H9 (cell line): ENCODE measurements around the gene BPIFB1. TPM values are rescaled to one million over a fixed set of nuclear protein-coding genes. Genes with fewer than 3 reads are reported as not detected.

Experiments
- DNase-seq: peaks from one replicate; pipeline ENCODE4 v3.0.0-alpha.2; 2017
- H2AFZ ChIP-seq: one replicate; pipeline ENCODE4 v1.6.1; 2013; ENCODE audit warnings: mild to moderate bottlenecking, low read length, control low read depth, moderate library complexity
- H2AK5ac ChIP-seq: 2 replicates; pipeline ENCODE4 v1.6.1; 2013; ENCODE audit warnings: low read length, control low read depth, mixed read lengths; ENCODE audit not compliant: insufficient read length
- H2BK120ac ChIP-seq: one replicate; pipeline ENCODE4 v1.6.1; 2013; ENCODE audit warnings: low read depth, mild to moderate bottlenecking, low read length, control low read depth, inconsistent platforms; ENCODE audit not compliant: poor library complexity, severe bottlenecking
- H2BK12ac ChIP-seq: 2 replicates; pipeline ENCODE4 v1.6.1; 2013; ENCODE audit warnings: low read length, control low read depth, mixed read lengths, low read depth; ENCODE audit not compliant: insufficient read length
- H2BK15ac ChIP-seq: 2 replicates; pipeline ENCODE4 v1.6.1; 2013; ENCODE audit warnings: low read depth, low read length, control low read depth
- H2BK20ac ChIP-seq: one replicate; pipeline ENCODE4 v1.6.1; 2013; ENCODE audit warnings: low read depth, mild to moderate bottlenecking, low read length, control low read depth, inconsistent platforms; ENCODE audit not compliant: poor library complexity, severe bottlenecking
- H2BK5ac ChIP-seq: 2 replicates; pipeline ENCODE4 v1.6.1; 2013; ENCODE audit warnings: low read length, control low read depth, mixed read lengths; ENCODE audit not compliant: insufficient read length
- H3K14ac ChIP-seq: 2 replicates; pipeline ENCODE4 v1.6.1; 2013; ENCODE audit warnings: low read length, control low read depth; ENCODE audit not compliant: insufficient read depth
- H3K18ac ChIP-seq: 2 replicates; pipeline ENCODE4 v1.6.1; 2013; ENCODE audit warnings: low read depth, mild to moderate bottlenecking, mixed read lengths, low read length, control low read depth; ENCODE audit not compliant: insufficient read length
- H3K23ac ChIP-seq: 2 replicates; pipeline ENCODE4 v1.6.1; 2013; ENCODE audit warnings: low read length, control low read depth, mixed read lengths, low read depth; ENCODE audit not compliant: insufficient read length
- H3K23me2 ChIP-seq: 2 replicates; pipeline ENCODE4 v1.6.1; 2013; ENCODE audit warnings: low read depth, mild to moderate bottlenecking, mixed read lengths, low read length, control low read depth; ENCODE audit not compliant: insufficient read length, poor library complexity, severe bottlenecking
- H3K27ac ChIP-seq: 2 replicates; pipeline ENCODE4 v1.5.1; 2013; ENCODE audit warnings: low read length, control low read depth, mixed read lengths, low read depth; ENCODE audit not compliant: insufficient read length
- H3K27me3 ChIP-seq: 2 replicates; pipeline ENCODE4 v1.6.1; 2013; ENCODE audit warnings: low read length, control low read depth, inconsistent platforms; ENCODE audit not compliant: insufficient read depth
- H3K4ac ChIP-seq: 2 replicates; pipeline ENCODE4 v1.6.1; 2013; ENCODE audit warnings: low read depth, mild to moderate bottlenecking, control low read depth, inconsistent platforms, low read length, moderate library complexity
- H3K4me1 ChIP-seq: 2 replicates; pipeline ENCODE4 v1.6.1; 2013; ENCODE audit warnings: low read length, control low read depth, inconsistent platforms; ENCODE audit not compliant: insufficient read depth
- H3K4me2 ChIP-seq: 2 replicates; pipeline ENCODE4 v1.6.1; 2013; ENCODE audit warnings: low read length, control low read depth, mixed read lengths; ENCODE audit not compliant: insufficient read length, insufficient read depth
- H3K56ac ChIP-seq: 2 replicates; pipeline ENCODE4 v1.6.1; 2013; ENCODE audit warnings: low read depth, mild to moderate bottlenecking, mixed read lengths, low read length, control low read depth; ENCODE audit not compliant: insufficient read length
- H3K79me1 ChIP-seq: 2 replicates; pipeline ENCODE4 v1.6.1; 2013; ENCODE audit warnings: low read depth, mild to moderate bottlenecking, moderate library complexity, low read length, control low read depth, inconsistent platforms; ENCODE audit not compliant: insufficient read depth, poor library complexity, severe bottlenecking
- H3K79me2 ChIP-seq: 2 replicates; pipeline ENCODE4 v1.6.1; 2013; ENCODE audit warnings: low read length, control low read depth, inconsistent platforms; ENCODE audit not compliant: insufficient read depth
- H3K9ac ChIP-seq: 2 replicates; pipeline ENCODE4 v1.6.1; 2013; ENCODE audit warnings: low read length, control low read depth, mixed read lengths; ENCODE audit not compliant: insufficient read length; ENCODE audit errors: extremely low read depth
- H3K9me3 ChIP-seq: one replicate; pipeline ENCODE4 v1.6.1; 2013; ENCODE audit warnings: low read depth, low read length, inconsistent platforms; ENCODE audit not compliant: control insufficient read depth
- H3T11ph ChIP-seq: one replicate; pipeline ENCODE4 v1.6.1; 2013; ENCODE audit warnings: mild to moderate bottlenecking, low read length, control low read depth, inconsistent platforms
- H4K20me1 ChIP-seq: one replicate; pipeline ENCODE4 v1.6.1; 2013; ENCODE audit not compliant: control insufficient read depth, insufficient read length, insufficient read depth
- H4K5ac ChIP-seq: 2 replicates; pipeline ENCODE4 v1.6.1; 2013; ENCODE audit warnings: low read depth, mild to moderate bottlenecking, mixed read lengths, low read length, control low read depth; ENCODE audit not compliant: insufficient read length
- H4K8ac ChIP-seq: replicated peaks from 2 replicates; pipeline ENCODE4 v1.6.1; 2013; ENCODE audit warnings: low read length, control low read depth, mixed read lengths, low read depth; ENCODE audit not compliant: insufficient read length
- H4K91ac ChIP-seq: 2 replicates; pipeline ENCODE4 v1.6.1; 2013; ENCODE audit warnings: low read depth, mild to moderate bottlenecking, moderate library complexity, mixed read lengths, low read length, control low read depth; ENCODE audit not compliant: insufficient read length
- H3K27ac Mint-ChIP-seq, 3 experiments: 2 replicates in 2 of 3; 3 replicates in 1 of 3; pipeline ENCODE4 v1.8.0; 2020 to 2021; ENCODE audit warnings: mixed read lengths in 3 of 3, mild to moderate bottlenecking in 1 of 3, moderate library complexity in 1 of 3
- H3K27me3 Mint-ChIP-seq: 2 replicates; pipeline ENCODE4 v1.8.0; 2021; ENCODE audit warnings: low read depth, mild to moderate bottlenecking, moderate library complexity, mixed read lengths
- H3K36me3 Mint-ChIP-seq, 3 experiments: 2 replicates in 2 of 3; 3 replicates in 1 of 3; pipeline ENCODE4 v1.8.0; 2020 to 2021; ENCODE audit warnings: low read depth in 3 of 3, mixed read lengths in 3 of 3; ENCODE audit not compliant: insufficient read depth in 1 of 3
- H3K4me1 Mint-ChIP-seq, 2 experiments: 2 replicates each; pipeline ENCODE4 v1.8.0; 2020; ENCODE audit warnings: mixed read lengths in 2 of 2
- H3K4me3 Mint-ChIP-seq, 2 experiments: 2 replicates in 1 of 2; 3 replicates in 1 of 2; pipeline ENCODE4 v1.8.0; 2020 to 2021; ENCODE audit warnings: mild to moderate bottlenecking in 2 of 2, mixed read lengths in 2 of 2, moderate library complexity in 1 of 2
- H3K9me3 Mint-ChIP-seq, 2 experiments: 2 replicates in 1 of 2; 3 replicates in 1 of 2; pipeline ENCODE4 v1.8.0; 2020; ENCODE audit warnings: mild to moderate bottlenecking in 2 of 2, mixed read lengths in 2 of 2, moderate library complexity in 1 of 2
- CTCF ChIP-seq: fragments of 200-600 bp; sonication (generic); conservative IDR thresholded peaks from 3 replicates; pipeline ENCODE4 v1.8.0; 2021; ENCODE audit warnings: antibody characterized with exemption, mild to moderate bottlenecking
- WGBS: extraction: QIAGEN DNeasy Blood & Tissue Kit; methylation state at CpG from one replicate; pipeline ENCODE4 v1.1.7; 2013; ENCODE audit warnings: missing lambda C conversion rate, low lambda C conversion rate, mixed read lengths; ENCODE audit not compliant: insufficient read length; ENCODE audit errors: extremely low coverage; 5-methylcytosine and 5-hydroxymethylcytosine counted together
- total RNA-seq: library from RNA; stranded (reverse); gene quantifications from 2 replicates; pipeline ENCODE4 v1.2.1, GENCODE V29; 2021

BPIFB1 gene
- total RNA-seq, 1 experiment from 2014 or later, result not detected

GRCh38 chr20:33333616-33334015, 50.6 kb downstream of the BPIFB1 start:
- no peak for DNase-seq
- no CpG with 5 or more reads among the region's 7 CpGs for WGBS
- no peaks in the 10 kb centered on the region for H3K36me3 Mint-ChIP-seq
- H2BK20ac ChIP-seq, result no peak overlapping the region
- no peak overlapping the region for H2BK15ac ChIP-seq
- no peak overlapping the region for H3K23ac ChIP-seq
- H3K9ac ChIP-seq, result no peak overlapping the region
- no peaks in the 10 kb centered on the region for H3K4me1 ChIP-seq
- no peaks in the 10 kb centered on the region for H3K79me1 ChIP-seq
- no peaks in the 10 kb centered on the region for H3K23me2 ChIP-seq
- H3K56ac ChIP-seq, result no peak overlapping the region
- no peaks in the 10 kb centered on the region for H3K79me2 ChIP-seq
- no peak overlapping the region for H4K91ac ChIP-seq
- no peak overlapping the region for H4K5ac ChIP-seq
- H3K14ac ChIP-seq, result no peak overlapping the region
- H3K4ac ChIP-seq, result no peak overlapping the region
- H4K8ac ChIP-seq, result no peak overlapping the region
- H3K27me3 ChIP-seq, result no peaks in the 10 kb centered on the region
- no peak overlapping the region for H3K27ac ChIP-seq
- no peak for TF ChIP-seq CTCF
- no peak overlapping the region for H2AFZ ChIP-seq
- H3K9me3 Mint-ChIP-seq, result no peaks in the 10 kb centered on the region; a peak in 1 of 5 replicates
- no peaks in the 10 kb centered on the region for H3K9me3 ChIP-seq
- no peak overlapping the region for H2BK12ac ChIP-seq
- no peak overlapping the region for H3T11ph ChIP-seq
- no peak overlapping the region for H3K27ac Mint-ChIP-seq
- no peak overlapping the region for H2BK5ac ChIP-seq
- H3K27me3 Mint-ChIP-seq, result peaks cover 8% of the 10 kb centered on the region
- peaks cover under 1 to 11% of the 10 kb centered on the region in 2 experiments; a peak in 2 of 4 replicates for H3K4me1 Mint-ChIP-seq
- no peak overlapping the region for H3K4me2 ChIP-seq
- H4K20me1 ChIP-seq, result no peaks in the 10 kb centered on the region
- H2BK120ac ChIP-seq, result no peak overlapping the region
- H3K18ac ChIP-seq, result no peak overlapping the region
- H2AK5ac ChIP-seq, result no peak overlapping the region
- no peak overlapping the region for H3K4me3 Mint-ChIP-seq
